ENCODE measurements around the gene KRT6C. TPM values are rescaled to one million over a fixed set of nuclear protein-coding genes. Genes with fewer than 3 reads are reported as not detected.

The KRT6C gene
- total RNA-seq, 4 donors from 2014 or later = not detected

- H3K4me1 ChIP-seq = no peaks in the 10 kb centered on the region
- no peak for TF ChIP-seq POLR2A (IDR thresholded peaks at IDR 0.05)
- TF ChIP-seq CTCF (IDR thresholded peaks at IDR 0.05 in 4 of 5, conservative IDR thresholded peaks at IDR 0.05 in 1 of 5) = no peak
- in situ Hi-C loops (cut with MboI; ENCODE audit: low sequenced_read_pairs in 4 of 4) = no loop called here
Observed at GRCh38 chr12:52419656-52420055, 53.9 kb downstream of the KRT6C start.

GRCh38 chr12:52418576-52419110 lies 55.0 kb downstream of the KRT6C start:
- DNase-seq = no peak
- intact Hi-C loops (cut with DNase I; ENCODE audit: low total_unique reads) = no loop called here
- Histone ChIP-seq H3K9me3 (no peaks in the 10 kb centered on the region), H3K27ac (no peak overlapping the region), H3K36me3 (no peaks in the 10 kb centered on the region), H3K4me1 (no peaks in the 10 kb centered on the region), H3K27me3 (peaks cover 0 to 3% (median 0%) of the 10 kb centered on the region in 3 donors), H3K4me3 (no peak overlapping the region)
- in situ Hi-C loops (cut with MboI; ENCODE audit: low sequenced_read_pairs in 4 of 4) = no loop called here
- TF ChIP-seq POLR2A (IDR thresholded peaks at IDR 0.05) (no peak), CTCF (IDR thresholded peaks at IDR 0.05 in 4 of 5, conservative IDR thresholded peaks at IDR 0.05 in 1 of 5) (no peak)
- no peak for ATAC-seq

More at GRCh38 chr12:52419656-52420055, 53.9 kb downstream of the KRT6C start:
- intact Hi-C loops (cut with DNase I; ENCODE audit: low total_unique reads) = no loop called here
- Histone ChIP-seq H3K4me3 (no peak overlapping the region), H3K27ac (no peak overlapping the region), H3K27me3 (peaks cover 0 to 3% (median 0%) of the 10 kb centered on the region in 3 donors), H3K9me3 (no peaks in the 10 kb centered on the region), H3K36me3 (no peaks in the 10 kb centered on the region)
- ATAC-seq (no peak), DNase-seq (no peak)

Other genes starting within 250 kb of the KRT6C start
- gene KRT7, start 240.6 kb downstream of the KRT6C start, total RNA-seq = 1 to 10 TPM in 3 of 4 donors, under 1 TPM in 1; 0.39 to 4.4 (median 1.2) TPM
- gene KRT86, start 199.2 kb downstream of the KRT6C start, total RNA-seq = under 1 TPM in 1 of 4 donors, not detected in 3; 0.24 TPM
- gene KRT81, start 182.3 kb downstream of the KRT6C start, total RNA-seq = not detected
- under 1 TPM in 1 of 4 donors, not detected in 3; 0.13 TPM for gene KRT83, start 152.4 kb downstream of the KRT6C start, total RNA-seq
- gene KRT85, start 106.3 kb downstream of the KRT6C start, total RNA-seq = not detected
- not detected for gene KRT84, start 88.2 kb downstream of the KRT6C start, total RNA-seq
- not detected for gene KRT82, start 67.5 kb downstream of the KRT6C start, total RNA-seq
- gene KRT75, start 39.4 kb downstream of the KRT6C start, total RNA-seq = not detected
- not detected for gene KRT6B, start 21.7 kb downstream of the KRT6C start, total RNA-seq
- not detected for gene KRT6A, start 19.5 kb upstream of the KRT6C start, total RNA-seq
- not detected for gene KRT5, start 46.6 kb upstream of the KRT6C start, total RNA-seq
- not detected for gene KRT71, start 79.3 kb upstream of the KRT6C start, total RNA-seq
- not detected for gene KRT74, start 100.0 kb upstream of the KRT6C start, total RNA-seq
- not detected for gene KRT72, start 127.7 kb upstream of the KRT6C start, total RNA-seq
- not detected for gene KRT73, start 144.8 kb upstream of the KRT6C start, total RNA-seq
- not detected for gene KRT2, start 178.4 kb upstream of the KRT6C start, total RNA-seq
- gene KRT1, start 206.6 kb upstream of the KRT6C start, total RNA-seq = not detected
- gene KRT77, start 229.7 kb upstream of the KRT6C start, total RNA-seq = not detected

All from gastrocnemius medialis (tissue), 4 donors.